Measurements from ENCODE around the gene FAM174B.
"Not testable (repeated sequence)": the region's sequence is repeated elsewhere in the genome, so short reads cannot be mapped to it uniquely, and the experiment has no call there.

Gene FAM174B

DNA sequence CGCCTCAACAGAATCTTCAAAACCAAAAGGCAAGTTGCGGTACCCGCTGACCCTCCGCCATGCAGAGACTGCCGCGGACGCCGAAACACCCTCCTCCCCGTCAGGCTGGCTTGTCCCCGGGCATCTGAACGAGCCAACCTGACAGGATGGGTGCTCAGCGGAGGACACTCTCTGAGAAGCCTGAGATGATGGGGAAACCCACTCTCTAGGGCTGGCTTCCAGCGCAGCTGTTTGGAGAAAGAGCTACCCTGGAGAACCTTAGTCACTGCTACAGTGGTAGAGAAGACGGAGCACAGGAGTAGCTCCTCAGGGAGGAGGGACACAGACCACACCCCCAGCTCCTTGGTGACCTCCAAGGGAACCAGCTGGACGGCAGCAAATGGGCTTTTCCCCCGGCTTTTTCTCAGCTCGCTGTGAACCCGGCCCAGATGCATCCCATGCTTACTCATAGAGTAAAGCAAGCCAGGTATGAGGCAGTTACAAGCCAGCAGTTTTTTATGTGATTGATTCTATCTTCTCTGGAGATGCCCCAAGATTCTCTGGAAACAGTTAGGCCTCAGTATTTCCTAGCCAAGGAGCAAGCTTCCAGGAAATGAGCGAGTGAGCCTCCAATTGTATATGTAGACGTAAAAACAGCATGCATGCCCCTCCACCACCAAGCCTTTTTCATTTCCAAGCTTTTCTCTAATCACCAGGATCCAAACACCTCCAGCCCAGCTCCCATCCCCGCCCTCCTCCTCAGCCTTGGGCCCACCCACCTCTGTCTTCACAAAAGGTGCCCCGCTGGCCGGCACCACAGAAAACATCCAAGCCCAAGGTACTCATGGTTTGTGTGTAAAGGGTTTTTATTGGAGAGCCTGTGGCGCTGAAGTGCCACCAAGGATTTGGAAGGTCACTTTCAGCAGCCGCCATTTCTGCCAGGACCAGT lies 38.7 kb downstream of the FAM174B start:
- no peak for DNase-seq

DNA sequence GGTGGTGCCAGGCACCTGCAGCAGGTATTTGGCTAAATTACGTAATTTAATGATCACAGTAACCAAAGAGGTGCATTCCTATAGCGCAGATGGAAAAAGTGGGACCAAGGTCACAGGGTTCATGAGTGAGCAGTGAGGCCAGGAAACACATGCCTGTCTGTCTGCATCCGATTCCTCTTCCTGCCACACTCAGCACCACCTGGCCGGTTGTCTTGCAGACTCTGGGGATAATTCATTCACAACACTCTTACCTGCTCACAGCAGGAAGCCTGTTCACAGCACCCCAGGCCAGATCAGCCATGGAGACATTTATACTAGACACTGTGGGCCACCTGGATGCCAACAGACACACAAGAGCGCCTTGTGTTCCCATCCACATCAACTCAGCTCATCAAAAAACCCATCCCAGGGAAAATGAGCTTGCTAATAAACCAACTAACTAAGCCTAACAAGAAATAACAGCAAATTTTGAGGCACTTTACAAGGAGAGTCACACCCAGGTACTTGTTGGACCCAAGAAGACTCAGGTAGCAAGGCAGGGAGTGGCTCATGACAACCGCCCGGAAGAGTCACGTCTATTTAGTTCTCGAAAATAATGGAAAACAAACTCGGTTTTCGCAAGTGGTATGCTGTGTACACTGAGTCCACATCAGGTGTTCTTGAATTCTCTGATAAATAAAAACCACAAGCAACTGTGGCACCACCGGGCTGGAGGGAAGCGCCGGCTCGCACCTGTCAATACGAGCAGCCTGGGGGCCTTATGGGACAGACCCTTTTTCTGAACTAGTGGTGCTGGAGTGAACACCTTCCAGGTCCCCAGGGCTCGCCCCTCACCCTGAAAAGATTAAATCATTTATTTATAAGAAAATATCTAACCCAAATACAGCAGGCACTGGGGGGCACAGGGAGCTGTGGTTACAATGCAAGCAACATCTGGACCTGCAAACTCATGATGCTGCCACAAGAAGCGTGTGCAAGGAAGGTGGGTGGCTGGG lies 40.5 kb downstream of the FAM174B start:
- DNase-seq = no peak

DNA sequence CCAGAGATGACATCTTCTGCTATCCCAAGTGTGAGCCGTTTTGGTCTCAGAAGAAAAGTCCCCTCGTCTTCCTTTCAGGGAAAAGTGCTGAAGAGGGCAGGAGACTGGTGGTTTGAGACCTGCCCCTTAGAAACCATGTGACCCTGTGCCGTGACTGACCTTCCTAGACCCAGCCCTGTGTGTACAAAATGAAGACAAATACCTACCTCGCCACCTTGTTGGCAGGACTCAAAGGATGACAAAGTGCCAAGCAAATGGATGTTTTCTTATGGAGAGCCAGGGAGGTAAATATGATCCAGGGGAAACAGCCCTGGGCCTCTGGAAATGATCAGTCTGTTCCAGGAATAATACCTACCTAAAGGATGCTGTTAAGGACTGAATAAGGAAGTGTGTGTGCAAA lies 41.3 kb downstream of the FAM174B start:
- DNase-seq = no peak

DNA sequence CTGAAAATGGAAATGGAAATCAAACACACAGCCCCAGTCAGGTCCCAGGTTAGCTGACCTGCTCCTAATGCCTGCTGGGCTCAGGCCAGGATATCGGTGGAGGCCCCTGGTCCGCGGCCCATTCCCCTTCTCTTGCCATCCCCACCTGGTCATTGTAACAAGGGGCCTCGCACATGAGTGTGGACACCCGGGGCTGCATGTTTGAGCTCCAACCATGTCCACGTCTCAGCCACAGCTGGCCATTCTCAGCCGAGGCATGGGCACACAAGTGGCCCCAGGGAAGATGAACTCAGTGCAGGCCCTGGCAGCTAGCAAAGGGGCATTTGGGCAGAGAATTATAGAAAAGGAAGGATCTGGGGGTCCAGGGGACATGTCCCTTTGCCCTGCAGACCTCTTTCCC lies 41.7 kb downstream of the FAM174B start:
- no peak for DNase-seq

DNA sequence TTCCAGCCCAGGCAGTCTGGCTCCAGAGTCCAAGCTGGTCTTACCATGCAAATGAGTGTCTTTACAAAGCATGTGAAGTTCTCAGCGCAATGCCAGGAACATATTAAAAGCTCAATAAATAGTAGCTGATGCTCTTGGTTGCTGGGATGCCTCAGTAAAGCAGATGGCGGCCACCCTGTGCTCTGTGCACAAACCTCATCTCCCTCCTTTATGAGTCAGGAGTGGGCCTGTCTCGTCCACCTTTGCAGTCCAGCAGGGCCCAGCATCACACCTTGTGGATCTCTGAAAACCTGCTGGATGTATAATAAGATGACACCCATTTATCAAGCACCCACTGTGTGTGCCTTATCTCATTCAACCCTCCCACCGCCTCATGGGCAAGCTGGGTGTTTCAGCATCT lies 42.7 kb downstream of the FAM174B start:
- DNase-seq = no peak

DNA sequence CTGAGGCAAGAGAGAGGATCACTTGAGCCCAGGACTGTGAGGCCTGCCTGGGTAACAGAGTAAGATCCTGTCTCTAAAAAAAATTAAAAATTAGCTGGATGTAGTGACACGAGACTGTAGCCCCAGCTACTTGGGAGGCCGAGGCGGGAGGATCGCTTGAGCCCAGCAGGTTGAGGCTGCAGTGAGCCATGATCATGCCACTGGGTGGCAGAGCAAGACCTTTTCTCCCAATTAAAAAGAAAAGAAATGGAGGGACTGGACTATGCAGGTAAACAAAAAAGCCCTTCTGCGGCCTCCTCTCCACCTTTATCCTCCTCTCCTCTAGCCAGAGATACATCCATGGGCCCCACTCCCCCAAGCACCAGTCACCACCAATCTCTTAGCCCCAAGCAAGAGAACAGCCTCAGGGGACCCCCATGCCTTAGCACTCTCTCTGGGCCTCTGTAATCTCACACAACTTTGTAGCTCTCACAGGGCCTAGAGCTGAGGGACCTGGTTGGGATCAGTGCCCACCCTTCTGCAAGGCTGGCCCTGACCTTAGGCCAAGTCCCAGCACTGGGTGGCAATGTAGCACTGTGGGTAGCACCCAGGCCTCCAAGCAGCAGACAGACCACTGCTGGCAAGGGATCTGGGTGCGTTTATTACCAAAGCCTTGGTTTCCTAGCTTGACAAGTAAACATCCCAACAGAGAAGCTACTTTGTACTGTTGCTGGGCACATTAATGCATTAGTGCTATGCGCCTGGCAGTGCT lies 43.4 kb downstream of the FAM174B start:
- no peak for DNase-seq

DNA sequence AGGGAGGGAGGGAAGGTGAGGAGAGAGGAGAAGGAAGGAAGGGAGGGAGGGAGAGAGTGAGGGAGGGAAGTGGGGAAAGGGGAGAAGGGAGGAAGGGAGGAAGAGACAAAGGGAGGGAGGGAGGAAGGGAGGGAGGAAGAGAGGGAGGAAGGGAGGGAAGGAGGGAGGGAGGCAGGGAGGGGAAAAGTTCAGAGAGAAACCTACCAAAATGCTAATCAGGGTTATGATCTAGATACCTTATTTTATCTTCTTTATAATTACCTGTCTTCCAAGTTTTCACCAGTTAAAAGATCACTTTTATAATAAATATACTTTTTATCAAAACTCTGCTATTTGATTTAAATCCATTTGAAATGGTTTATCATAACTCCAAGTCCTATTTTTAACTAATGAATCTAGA lies 44.4 kb downstream of the FAM174B start:
- DNase-seq = no peak

DNA sequence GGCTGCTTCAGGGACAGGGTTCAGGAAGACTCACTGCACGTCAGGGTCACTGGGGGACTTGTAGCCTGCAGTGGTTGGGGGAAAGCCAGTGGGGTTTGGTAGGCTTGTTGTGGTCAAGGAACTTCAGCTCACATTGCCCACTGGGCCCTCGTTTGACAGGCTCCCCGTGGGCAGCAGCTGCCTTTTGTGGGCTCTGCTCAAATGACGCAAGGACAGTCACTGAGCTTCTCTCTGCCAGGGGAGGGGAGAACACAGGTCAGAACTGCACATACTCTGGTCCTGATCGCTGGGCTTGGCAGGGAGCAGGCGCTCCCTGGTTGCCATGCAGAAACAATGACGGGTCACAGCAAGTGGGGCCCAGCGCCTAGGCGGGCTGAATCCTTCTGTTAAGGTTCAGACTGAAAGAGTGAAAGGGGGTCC lies 45.5 kb downstream of the FAM174B start:
- no peak for DNase-seq

DNA sequence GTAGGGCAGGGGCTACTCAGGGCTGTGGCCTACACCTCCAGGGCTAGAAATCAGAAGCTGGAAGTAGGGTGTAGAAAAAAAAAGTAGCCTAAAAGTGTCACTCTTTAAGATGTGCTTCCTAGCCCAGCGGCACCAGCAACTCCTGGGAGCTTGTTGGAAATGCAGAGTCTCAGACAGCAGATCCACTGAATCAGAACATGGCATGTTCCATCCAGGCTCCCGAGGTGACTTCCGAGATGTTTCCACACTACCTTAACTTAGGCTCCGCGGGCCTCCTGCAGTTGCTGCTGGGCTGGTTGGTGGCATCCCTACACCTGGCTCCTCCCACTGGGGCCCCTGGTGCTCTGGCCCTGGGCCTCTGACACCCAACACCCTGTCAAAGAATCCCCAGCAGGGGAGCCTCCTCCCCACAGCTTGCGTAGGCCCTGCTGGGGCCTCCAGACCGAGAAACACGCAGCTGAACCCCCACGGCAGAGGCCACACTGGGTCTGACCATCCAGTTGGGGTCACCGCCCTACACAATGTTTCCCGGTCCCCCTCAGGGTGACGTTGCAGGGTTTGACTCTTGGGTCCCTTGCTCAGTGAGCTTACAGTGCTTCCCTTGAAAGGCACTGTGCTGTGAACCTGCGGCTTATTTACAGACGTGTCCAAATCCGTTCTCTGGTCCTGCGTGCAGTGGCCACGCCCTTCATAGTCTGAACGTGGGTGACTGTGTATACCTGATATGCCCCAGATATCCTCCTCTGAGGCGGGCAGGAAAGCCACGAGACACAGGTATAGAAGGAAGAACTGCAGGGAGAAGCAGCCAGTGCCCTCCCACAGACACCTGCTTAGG lies 46.5 kb downstream of the FAM174B start:
- no peak for DNase-seq

DNA sequence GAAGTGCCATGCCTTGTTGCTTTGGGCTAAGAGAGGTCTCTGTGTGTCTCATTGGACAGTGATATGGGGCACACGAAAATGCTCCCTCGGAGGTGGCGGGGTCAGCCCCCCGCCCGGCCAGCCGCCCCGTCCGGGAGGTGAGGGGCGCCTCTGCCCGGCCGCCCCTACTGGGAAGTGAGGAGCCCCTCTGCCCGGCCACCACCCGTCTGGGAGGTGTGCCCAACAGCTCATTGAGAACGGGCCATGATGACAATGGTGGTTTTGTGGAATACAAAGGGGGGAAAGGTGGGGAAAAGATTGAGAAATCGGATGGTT lies 48.8 kb downstream of the FAM174B start:
- DNase-seq = not testable (repeated sequence)

DNA sequence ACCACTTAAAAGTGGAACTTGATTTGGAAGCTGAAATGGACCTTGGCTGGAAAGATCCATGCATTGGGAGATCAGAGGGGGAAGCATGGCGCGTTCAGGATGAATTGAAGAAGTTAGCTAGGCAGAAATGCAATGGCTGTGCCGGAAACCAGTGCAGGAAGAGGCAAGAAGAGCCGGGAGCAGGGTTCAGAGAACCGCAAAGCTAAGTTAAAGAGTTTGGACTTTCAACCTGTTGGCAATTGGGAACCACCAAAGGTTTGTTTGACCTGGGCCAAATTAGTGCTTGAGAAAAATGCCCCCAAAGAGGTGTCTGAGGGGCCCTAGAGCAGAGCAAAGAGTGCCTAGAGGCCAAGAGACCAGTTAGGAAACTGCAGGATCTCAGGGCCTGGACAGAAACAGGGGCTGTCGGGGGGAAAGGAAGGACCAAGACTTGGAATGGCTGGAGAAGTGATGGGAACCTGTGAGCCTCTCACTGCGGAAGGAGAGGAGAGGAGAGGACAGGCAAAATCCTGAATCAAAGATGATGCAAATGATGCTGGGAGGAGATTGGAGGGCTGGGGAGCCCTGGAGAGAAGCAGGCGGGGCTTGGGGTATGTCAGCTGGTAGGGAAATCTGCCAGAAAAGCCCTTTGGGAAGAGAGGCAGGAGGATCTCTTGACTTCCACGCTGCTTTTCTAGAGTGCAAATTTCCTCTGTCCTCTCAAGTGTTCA lies 49.3 kb downstream of the FAM174B start:
- DNase-seq = no peak

DNA sequence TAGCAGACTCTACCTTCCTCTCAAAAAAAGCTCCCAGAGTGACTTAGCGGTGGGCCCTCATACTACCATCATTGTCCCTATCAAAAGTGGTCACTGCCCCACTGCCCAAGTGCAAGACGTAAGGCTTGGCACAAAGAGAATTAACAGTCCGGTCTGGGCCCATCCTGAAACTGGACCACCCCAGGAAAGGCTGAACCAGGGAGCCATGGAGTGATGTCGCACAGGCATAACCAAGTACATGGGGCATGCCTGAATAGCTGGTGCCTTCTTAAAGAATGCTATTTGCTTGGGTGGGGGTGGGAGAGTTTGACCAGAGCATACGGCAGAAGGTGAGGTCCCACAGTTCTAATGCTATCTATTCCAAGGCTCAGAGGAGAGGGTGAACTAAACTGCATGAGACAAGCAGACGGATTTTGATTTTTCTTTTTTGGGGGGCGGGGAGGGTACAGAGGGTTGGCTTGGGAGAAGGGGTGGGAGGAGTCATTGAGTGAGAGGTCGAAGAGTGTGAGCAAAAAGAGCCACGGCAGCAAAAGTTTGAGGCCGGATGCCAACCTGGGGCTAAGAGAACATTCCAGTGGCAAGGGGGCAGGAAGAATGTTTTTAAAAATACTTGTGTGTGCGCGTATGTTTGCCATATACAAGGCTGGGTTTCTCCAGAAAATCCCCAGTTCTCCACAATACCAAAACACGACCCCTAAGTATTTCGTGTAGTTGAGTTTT lies 50.2 kb downstream of the FAM174B start:
- no peak for DNase-seq

DNA sequence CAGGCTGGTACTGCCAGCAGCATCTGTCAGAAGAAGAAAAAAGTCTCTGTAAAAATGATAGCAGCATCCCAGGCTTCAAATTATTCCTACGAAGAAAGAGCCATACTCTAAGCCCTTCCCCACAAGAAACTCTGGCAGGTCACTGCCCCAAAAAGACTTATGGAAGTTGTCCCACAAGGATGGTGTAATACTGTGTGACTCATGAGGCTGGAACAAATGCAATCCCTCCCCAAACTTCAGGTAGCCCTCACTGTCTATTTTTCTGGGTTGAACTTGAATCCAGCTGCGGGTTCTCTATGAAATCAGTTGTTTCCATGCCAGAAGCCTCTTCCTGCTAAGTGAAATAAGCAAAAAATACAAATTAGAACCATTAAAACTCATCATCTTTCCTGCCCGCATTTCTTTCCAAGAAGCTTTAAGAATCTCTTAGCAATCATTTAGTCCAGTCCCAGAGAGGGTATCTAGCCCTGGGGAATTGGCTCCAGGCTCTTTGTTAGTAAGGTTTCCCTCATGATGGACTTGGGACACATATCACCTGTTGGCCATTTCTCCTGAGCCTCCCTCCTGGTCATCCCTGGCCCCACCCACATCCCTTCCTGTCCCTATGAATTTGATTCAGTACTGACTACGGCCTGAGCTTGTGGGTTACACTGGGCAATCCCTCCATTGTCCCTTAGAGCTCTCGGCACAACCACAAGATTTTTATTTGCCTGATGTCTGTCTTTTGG lies 51.7 kb downstream of the FAM174B start:
- DNase-seq = no peak

DNA sequence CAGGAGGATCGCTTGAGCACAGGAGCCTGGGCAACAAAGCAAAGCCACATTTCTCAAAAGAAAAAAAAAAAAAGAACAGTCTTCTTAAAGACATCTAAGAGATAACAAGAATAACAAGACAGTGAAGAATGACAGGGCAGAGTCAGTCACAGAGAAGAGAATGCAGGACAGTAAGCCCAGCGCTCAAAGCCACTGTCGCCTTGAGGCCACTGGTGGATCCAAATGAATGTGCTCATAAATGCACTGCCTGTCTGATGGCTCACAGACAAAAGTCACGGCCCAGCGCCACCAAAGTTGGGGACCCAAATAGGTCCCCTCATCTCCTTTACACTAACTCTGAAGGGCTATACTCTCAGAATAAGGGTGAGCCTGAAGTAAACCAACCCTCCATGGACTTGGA lies 52.3 kb downstream of the FAM174B start:
- DNase-seq = no peak

DNA sequence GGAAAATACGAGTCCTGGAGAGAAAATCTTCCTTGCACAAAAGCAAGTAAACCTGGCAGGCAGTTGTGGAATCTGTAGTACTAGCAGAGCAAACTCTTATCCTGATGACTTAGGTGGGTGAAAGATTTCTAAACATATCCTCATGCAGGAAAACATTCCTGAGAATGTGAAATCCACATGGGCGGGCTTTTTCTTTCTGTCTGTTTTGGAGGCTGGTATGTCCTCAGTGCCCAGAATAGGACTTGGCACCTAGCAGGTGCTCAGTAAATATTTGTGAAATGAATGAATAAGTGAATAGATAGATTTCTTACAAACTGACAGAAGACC lies 53.3 kb downstream of the FAM174B start:
- no peak for DNase-seq

DNA sequence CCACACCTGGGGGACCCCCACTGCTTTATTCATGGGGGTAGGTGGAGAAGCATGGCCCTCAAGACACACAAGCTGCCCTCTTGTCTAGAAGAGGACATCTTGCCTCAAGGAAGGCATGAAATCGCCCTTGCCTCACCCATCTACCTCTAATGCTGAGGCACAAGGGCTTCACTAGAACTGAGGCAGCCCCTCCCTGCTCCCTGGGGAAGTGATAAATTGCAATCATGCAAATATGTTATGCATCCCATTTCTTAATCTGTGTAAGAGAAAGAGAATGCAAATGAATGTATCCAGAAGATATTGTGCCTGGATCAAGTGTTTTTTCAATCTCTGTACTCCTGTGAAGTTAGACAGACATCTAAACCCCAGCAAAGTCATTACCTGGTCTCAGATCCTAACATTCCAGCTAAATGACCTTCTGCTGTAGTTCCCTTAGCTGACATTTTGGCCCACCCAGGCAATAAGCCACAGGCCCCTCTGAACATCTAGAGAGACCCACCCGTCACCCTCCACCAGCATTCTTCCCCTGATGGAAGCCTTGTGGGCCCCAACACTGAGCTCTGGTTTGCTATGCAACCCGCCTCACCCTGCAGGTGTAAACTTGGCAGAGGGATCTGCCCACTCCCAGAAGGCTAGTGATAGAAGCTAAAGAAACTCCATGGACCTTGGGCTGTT lies 53.8 kb downstream of the FAM174B start:
- no peak for DNase-seq

DNA sequence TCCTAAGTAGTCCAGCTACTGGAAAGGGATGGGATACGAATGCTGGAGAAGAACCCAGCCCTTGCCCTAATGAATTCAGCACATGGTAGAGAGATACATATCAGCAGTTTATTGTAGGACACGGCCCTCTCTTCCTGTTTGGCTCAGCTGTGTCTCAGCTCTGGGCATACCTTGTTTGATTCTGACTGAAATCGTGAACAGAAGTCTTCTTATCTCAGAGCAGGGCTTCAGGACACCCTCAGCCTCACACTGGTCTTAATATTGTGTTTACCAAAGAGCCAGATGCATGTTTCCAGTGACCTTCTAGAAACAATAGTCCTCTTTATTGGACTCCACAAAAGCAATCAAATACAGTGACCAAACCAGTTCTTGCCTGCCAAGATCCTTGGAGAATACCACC lies 54.7 kb downstream of the FAM174B start:
- no peak for DNase-seq

DNA sequence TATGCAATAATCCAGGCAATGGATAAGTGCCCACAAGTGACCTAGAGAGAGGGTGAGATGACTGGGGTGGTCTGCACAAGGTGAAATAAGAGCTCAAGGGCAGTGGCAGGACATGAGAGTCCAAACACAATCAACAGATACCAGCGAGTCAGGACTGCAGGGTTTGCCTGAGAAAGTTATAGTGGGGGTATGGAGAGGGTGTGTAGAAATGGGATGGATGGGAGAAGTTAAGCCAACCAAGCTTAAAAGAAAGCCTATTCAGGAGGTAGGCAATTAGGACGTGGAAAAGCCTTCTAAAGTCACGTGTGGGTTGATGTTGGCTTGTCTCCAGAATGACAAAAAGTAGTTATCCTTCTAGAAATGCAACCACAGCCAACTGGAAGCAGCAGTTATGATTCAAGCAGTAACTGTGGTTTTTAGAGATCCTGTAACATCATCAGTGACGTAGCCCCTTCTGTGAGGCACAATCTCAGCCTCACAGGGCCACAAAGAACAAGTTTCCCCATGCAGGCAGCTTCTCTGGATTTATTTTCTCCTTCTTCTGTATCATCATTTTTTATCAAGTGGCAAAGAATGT lies 56.1 kb downstream of the FAM174B start:
- DNase-seq = no peak

DNA sequence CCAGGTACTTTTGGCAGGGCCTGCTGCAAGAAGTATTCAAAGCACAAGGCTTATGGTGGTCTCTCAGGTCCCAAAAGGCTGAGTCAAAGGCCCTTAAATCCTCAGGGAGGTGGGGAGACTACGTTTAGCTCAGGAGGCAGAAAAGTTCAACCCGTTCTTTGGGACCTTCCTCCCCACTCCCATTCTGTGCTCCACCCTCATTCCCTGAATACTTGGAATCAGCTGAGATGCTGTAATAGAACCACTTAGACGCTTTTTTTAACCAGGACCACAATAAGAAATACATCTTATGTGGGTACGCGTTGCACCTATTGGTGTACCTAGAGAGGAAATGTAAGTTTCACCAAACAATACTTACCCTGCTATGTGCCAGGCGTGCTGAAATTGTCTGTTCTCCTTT lies 58.0 kb downstream of the FAM174B start:
- no peak for DNase-seq

Measured in activated CD4-positive, alpha-beta T cell treated with anti-CD3 and anti-CD28 coated beads for 1 hour (primary cell).